Mucosa of rectum (tissue), 2 donors: ENCODE data around the gene COX20.

Source experiments
- H3K27ac ChIP-seq, 2 donors: one replicate each; pipeline ENCODE4 v1.7.0; 2013; ENCODE audit warnings: inconsistent platforms in 2 of 2, low read depth in 2 of 2, low read length in 2 of 2
- H3K27me3 ChIP-seq, 2 donors: one replicate each; pipeline ENCODE4 v1.7.0; 2013; ENCODE audit warnings: low read length in 2 of 2; ENCODE audit not compliant: control insufficient read depth in 2 of 2, insufficient read depth in 2 of 2
- H3K36me3 ChIP-seq, 2 donors: one replicate each; pipeline ENCODE4 v1.7.0; 2013; ENCODE audit warnings: low read length in 2 of 2; ENCODE audit not compliant: control insufficient read depth in 2 of 2, insufficient read depth in 2 of 2
- H3K4me1 ChIP-seq, 2 donors: one replicate each; pipeline ENCODE4 v1.7.0; 2013; ENCODE audit warnings: low read length in 2 of 2, mild to moderate bottlenecking in 1 of 2; ENCODE audit not compliant: control insufficient read depth in 2 of 2, insufficient read depth in 2 of 2
- H3K4me3 ChIP-seq, 2 donors: one replicate each; pipeline ENCODE4 v1.7.0; 2013; ENCODE audit warnings: low read length in 2 of 2
- H3K9ac ChIP-seq, 2 donors: one replicate each; pipeline ENCODE4 v1.7.0; 2013; ENCODE audit warnings: low read length in 2 of 2, low read depth in 1 of 2, mild to moderate bottlenecking in 1 of 2
- H3K9me3 ChIP-seq, 2 donors: one replicate each; pipeline ENCODE4 v1.7.0; 2013; ENCODE audit warnings: low read length in 2 of 2; ENCODE audit not compliant: control insufficient read depth in 2 of 2
- donor health status: healthy.
- donor health status: Normal muscosa, but diverticular disease.

The COX20 gene

DNA sequence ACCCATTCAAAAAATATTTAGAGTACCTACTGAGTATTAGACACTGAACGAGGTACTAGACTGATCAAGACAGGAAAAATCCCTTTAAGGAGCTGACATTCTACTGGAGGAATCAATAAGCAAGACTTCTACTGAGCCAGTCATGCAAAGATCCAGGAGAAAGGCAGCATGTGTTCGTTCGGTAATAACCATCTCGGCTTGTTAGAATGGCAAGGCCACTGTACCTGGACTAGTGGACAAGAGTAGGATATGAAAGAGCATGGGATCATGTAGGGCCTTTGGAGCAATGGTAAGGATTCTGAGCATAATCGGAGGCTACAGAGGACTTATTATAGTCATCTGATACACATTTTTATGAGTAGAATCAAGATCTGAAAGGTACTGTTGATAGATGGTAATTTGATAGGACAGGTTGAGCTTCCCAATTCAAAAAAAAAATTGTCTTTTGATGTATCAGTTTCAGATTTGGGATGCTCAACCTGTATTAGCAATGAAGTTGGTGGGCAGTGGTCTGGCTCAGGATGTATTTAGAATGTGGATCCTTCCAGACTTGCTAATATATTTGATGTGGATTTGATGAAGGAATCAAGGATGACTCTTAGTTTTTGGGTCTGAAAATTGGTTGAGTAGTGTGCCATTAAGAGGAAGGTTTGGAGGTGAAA, 2.3 kb downstream of the COX20 start:
- Histone ChIP-seq H3K9ac (no peak overlapping the region), H3K4me1 (peaks cover 6 to 21% of the 10 kb centered on the region in 2 donors), H3K9me3 (no peaks in the 10 kb centered on the region), H3K36me3 (peaks cover 9 to 10% of the 10 kb centered on the region in 2 donors), H3K27ac (no peak overlapping the region), H3K27me3 (no peaks in the 10 kb centered on the region), H3K4me3 (no peak overlapping the region)

- Histone ChIP-seq H3K9ac (no peak overlapping the region), H3K9me3 (no peaks in the 10 kb centered on the region), H3K27ac (no peak overlapping the region), H3K36me3 (peaks cover 26% of the 10 kb centered on the region in 2 donors), H3K4me1 (peaks cover 6 to 23% of the 10 kb centered on the region in 2 donors), H3K27me3 (no peaks in the 10 kb centered on the region), H3K4me3 (no peak overlapping the region)
These were observed 4.2 kb downstream of the COX20 start for GRCh38 chr1:244839656-244840055.

DNA sequence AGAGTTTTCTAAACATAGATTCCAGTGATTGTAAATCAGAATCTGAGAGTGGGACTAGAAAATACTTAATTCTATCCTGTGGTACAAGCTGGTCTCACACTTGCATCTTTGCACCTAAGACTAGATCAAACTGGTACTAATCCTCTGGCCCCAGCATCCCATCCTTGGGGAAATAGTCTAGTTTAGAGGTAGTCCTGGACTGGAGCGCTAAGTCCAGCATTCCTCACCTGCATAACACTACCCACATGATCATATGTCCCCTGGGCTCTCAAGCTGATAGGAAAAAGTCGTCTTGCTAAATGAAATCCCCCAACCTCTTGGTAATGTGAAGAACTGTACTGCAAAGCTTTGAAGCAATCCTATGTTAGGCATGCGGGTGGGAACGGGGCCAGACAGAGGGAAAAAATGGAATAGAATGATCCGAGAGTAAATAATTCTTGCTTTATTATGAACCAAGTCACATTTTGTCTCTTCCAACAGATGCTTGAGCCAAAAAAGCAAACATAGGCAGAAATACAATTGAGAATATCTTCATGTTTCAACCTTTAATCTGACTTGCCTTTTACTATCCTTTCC, 4.8 kb downstream of the COX20 start:
- H3K36me3 ChIP-seq: peaks cover 31% of the 10 kb centered on the region in 2 donors
- no peak overlapping the region for H3K9ac ChIP-seq
- H3K9me3 ChIP-seq: no peaks in the 10 kb centered on the region
- H3K4me1 ChIP-seq: peaks cover 4 to 23% of the 10 kb centered on the region in 2 donors
- H3K4me3 ChIP-seq: no peak overlapping the region
- H3K27me3 ChIP-seq: no peaks in the 10 kb centered on the region
- H3K27ac ChIP-seq: no peak overlapping the region

- no peaks in the 10 kb centered on the region for H3K9me3 ChIP-seq
- peaks cover 34 to 38% of the 10 kb centered on the region in 2 donors for H3K36me3 ChIP-seq
- H3K27ac ChIP-seq: peak overlapping the region in 1 of 2 donors; percentile 56
- H3K27me3 ChIP-seq: no peaks in the 10 kb centered on the region
- peaks cover 4 to 17% of the 10 kb centered on the region in 2 donors for H3K4me1 ChIP-seq
- no peak overlapping the region for H3K9ac ChIP-seq
- no peak overlapping the region for H3K4me3 ChIP-seq
These were observed 5.9 kb downstream of the COX20 start for GRCh38 chr1:244841273-244841927.

DNA sequence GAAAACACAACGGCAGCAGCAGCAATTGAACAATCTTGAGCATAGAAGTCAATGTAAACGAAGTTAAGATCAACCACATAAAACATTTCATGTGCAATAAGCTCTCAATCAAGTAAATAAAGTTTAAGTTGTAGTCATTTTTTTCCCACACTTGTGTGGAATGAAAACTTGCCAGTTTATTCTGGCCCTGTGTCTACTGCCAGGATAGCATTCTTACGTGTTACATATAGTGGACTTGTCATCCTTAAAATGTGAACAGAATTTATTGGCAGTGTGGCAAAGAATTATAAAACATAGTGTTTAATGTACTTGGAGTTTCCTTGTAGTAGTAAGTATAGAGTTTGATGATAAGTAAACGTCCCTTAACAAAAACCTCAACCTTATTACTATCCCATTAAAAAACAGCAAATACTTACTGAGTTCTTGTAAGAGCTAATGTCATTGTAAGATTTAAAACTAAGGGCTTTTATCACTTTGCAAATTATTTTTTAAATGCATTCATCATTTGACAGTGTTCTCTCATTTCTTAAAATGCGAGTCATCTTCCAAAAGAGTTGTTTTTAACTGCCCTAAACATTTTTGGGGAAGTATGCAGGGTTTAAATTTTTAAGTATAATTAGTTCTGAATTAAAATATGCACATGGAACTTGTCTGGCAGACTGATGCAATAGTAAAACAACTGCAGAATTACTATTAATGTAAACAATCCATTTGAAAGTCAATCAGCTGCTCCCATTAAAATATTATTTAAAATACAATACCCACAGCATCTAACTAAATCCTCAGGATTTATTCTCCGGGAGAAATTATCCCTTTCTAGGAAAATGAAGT, 7.9 kb downstream of the COX20 start:
- H3K9ac ChIP-seq: no peak overlapping the region
- no peak overlapping the region for H3K27ac ChIP-seq
- H3K9me3 ChIP-seq: no peaks in the 10 kb centered on the region
- H3K4me1 ChIP-seq: peaks cover 4 to 13% of the 10 kb centered on the region in 2 donors
- H3K36me3 ChIP-seq: peaks cover 44 to 47% of the 10 kb centered on the region in 2 donors
- no peak overlapping the region for H3K4me3 ChIP-seq
- H3K27me3 ChIP-seq: no peaks in the 10 kb centered on the region

DNA sequence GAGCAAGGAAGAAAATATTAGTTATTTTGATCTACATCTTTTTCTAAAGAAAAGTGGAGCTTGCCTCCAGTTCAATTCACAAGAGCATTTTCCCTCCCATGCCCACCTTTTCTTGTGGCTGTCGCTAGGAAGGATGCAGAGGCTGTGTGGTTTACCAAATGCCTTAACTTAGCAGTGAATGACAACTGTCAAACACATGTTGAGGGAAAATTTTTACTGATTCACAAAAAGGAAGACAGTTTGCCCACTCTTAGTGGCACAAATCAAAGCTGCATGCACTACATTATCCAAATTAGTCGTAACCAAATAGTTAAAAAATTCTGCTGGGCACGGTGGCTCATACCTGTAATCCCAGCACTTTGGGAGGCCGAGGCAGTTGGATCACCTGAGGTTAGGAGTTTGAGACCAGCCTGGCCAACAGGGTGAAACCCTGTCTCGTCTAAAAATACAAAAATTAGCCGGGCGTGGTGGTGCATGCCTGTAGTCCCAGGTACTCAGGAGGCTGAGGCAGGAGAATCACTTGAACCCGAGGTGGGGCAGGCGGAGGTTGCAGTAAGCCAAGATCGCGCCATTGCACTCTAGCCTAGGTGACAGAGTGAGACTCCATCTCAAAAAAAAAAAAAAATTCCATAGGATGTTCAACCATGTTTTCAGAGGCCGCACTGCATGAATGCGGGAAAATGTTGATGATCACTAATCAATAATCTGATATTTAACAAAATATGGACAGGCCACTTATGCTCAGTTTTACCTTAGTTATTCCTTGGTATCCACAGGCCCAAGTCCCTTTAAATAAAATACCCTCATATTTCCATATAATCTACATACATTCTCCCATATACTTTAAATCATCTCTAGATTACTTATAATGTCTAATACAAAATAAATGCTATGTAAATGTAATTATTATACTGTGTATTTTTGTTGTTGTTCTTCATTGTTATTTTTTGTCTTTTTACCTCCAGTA, 9.0 kb downstream of the COX20 start:
- H3K9me3 ChIP-seq: no peaks in the 10 kb centered on the region
- peaks cover 4 to 13% of the 10 kb centered on the region in 2 donors for H3K4me1 ChIP-seq
- no peak overlapping the region for H3K9ac ChIP-seq
- no peak overlapping the region for H3K4me3 ChIP-seq
- H3K36me3 ChIP-seq: peaks cover 49 to 58% of the 10 kb centered on the region in 2 donors
- H3K27me3 ChIP-seq: no peaks in the 10 kb centered on the region
- no peak overlapping the region for H3K27ac ChIP-seq

DNA sequence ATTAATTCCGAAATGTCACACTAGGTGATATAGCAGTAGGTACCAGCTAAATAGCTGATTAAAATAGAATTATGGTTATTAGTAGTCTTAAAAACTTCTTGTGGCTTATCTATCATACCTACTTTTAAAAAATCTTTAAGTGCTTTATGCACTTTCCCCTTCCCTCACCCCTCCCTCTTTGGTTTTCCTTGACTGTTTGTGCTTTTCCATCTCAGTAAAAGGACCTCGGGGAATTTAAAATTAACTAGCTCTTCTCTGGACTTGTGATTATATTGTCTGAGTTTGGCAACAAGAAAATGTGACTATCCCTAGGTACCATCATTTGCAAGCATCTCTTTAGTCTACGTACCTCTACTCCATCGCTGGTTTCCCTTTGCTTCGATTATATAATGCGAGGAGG, 11.2 kb downstream of the COX20 start:
- Histone ChIP-seq H3K27me3 (no peaks in the 10 kb centered on the region), H3K36me3 (peaks cover 56 to 63% of the 10 kb centered on the region in 2 donors)

DNA sequence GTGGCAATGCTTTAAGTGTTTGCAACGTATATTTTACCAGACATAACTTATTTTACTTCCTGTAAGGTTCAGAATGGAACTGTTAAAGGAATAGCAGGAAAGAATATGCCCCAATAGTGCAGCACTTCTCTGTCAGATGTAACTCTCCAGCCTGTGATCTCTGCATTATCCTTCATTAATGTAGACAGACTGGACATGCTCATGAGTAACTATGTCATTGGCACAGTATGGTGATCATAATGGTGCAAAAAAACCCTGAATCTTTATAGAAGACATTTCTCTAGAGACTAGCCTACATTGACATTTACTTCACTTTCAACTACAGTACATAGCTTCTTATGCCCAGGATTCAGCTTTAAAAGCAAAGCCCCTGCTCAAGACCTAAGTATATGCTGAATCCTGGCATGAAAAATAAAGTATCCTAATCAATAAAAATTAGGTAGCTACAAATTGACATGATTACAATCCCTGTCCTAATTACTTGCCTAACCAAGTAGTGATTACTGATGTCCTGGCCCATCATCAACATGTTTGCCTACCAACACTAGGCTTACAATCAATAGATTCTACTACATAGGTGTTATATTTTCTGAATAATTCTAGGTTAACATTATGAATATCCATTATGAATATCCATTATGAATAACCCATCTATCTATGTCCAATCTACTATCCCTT, 13.9 kb downstream of the COX20 start:
- Histone ChIP-seq H3K36me3 (peaks cover 58 to 60% of the 10 kb centered on the region in 2 donors), H3K4me3 (no peak overlapping the region), H3K9me3 (no peaks in the 10 kb centered on the region), H3K9ac (no peak overlapping the region), H3K27me3 (no peaks in the 10 kb centered on the region), H3K4me1 (no peaks in the 10 kb centered on the region), H3K27ac (no peak overlapping the region)

More for the DNA sequence above, 11.2 kb downstream of the COX20 start:
- peaks cover 0 to 6% of the 10 kb centered on the region in 2 donors for H3K4me1 ChIP-seq
- no peaks in the 10 kb centered on the region for H3K9me3 ChIP-seq
- H3K27ac ChIP-seq: no peak overlapping the region
- H3K9ac ChIP-seq: no peak overlapping the region
- H3K4me3 ChIP-seq: no peak overlapping the region
